A549 (cell line): ENCODE measurements around the gene LOXHD1.

Experiments used
- BHLHE40 ChIP-seq: IDR thresholded peaks from 2 replicates; pipeline ENCODE4 v1.6.1; 2012; ENCODE audit warnings: low read depth, low read length, inconsistent platforms
- CBX8 ChIP-seq: fragments of 200-600 bp; sonication (generic); IDR thresholded peaks from 2 replicates; pipeline ENCODE4 v1.6.1; 2016
- CTCF ChIP-seq: fragments of >200 bp; sonication (Bioruptor Twin); formaldehyde crosslinking; IDR thresholded peaks from 3 replicates; pipeline ENCODE4 v1.5.1; 2016
- FOSL2 ChIP-seq, 2 experiments: fragments of 450-650 bp in 1 of 2; fragments of >200 bp in 1 of 2; sonication (Bioruptor Twin) in 1 of 2; formaldehyde crosslinking; IDR thresholded peaks; 2 replicates each; pipeline versions ENCODE4 v1.5.0 to v1.6.1; 2016 to 2020; ENCODE audit warnings: mild to moderate bottlenecking in 1 of 2, moderate library complexity in 1 of 2
- GATA3 ChIP-seq: IDR thresholded peaks from 2 replicates; pipeline ENCODE4 v1.6.1; 2012; ENCODE audit warnings: borderline replicate concordance
- HOXB13 ChIP-seq: fragments of 250-450 bp; sonication (Bioruptor Pico); IDR thresholded peaks from 2 replicates; pipeline ENCODE4 v1.5.0; 2020; ENCODE audit warnings: low read depth, mild to moderate bottlenecking, moderate library complexity
- KDM5A ChIP-seq: fragments of 200-600 bp; sonication (generic); IDR thresholded peaks from 2 replicates; pipeline ENCODE4 v1.6.1; 2016; ENCODE audit warnings: antibody characterized with exemption, mild to moderate bottlenecking
- RAD21 ChIP-seq, 2 experiments: fragments of >200 bp in 1 of 2; sonication (Bioruptor Twin) in 1 of 2; formaldehyde crosslinking in 1 of 2; IDR thresholded peaks in 1 of 2; conservative IDR thresholded peaks in 1 of 2; 2 replicates in 1 of 2; 3 replicates in 1 of 2; pipeline ENCODE4 v1.6.1; 2012 to 2018; ENCODE audit warnings: inconsistent platforms in 1 of 2
- RNF2 ChIP-seq: fragments of 200-600 bp; sonication (generic); IDR thresholded peaks from 2 replicates; pipeline ENCODE4 v1.6.1; 2016; ENCODE audit warnings: low read depth, mild to moderate bottlenecking, antibody characterized with exemption, moderate library complexity, borderline replicate concordance
- TFCP2L1 ChIP-seq: fragments of 250-450 bp; sonication (Bioruptor Pico); IDR thresholded peaks from 2 replicates; pipeline ENCODE4 v1.5.0; 2021; ENCODE audit warnings: mild to moderate bottlenecking

GRCh38 chr18:46510386-46510785 is 146.6 kb downstream of the LOXHD1 start:
- TF ChIP-seq RAD21 (conservative IDR thresholded peaks at IDR 0.05 in 1 of 2, IDR thresholded peaks at IDR 0.05 in 1 of 2) (no peak), FOSL2 (IDR thresholded peaks at IDR 0.05) (no peak), FOSL2 (CRISPR knock-in tag; IDR thresholded peaks at IDR 0.05) (no peak), KDM5A (no peak), GATA3 (no peak), CTCF (no peak), TFCP2L1 (no peak), HOXB13 (CRISPR knock-in tag) (no peak), CBX8 (no peak), RNF2 (no peak), BHLHE40 (no peak)
